Muscle layer of duodenum (tissue), 2 donors: ENCODE results near the gene CLASRP.

Experiments used
- H3K27ac ChIP-seq: one replicate; pipeline ENCODE4 v1.7.0; 2013; ENCODE audit warnings: mild to moderate bottlenecking, low read length
- H3K27me3 ChIP-seq: one replicate; pipeline ENCODE4 v1.7.0; 2013; ENCODE audit warnings: low read depth, mild to moderate bottlenecking, control low read depth, low read length
- H3K36me3 ChIP-seq, 2 donors: one replicate each; pipeline ENCODE4 v1.7.0; 2013; ENCODE audit warnings: low read length in 2 of 2, control low read depth in 1 of 2, mild to moderate bottlenecking in 1 of 2; ENCODE audit not compliant: insufficient read depth in 2 of 2, control insufficient read depth in 1 of 2
- H3K4me1 ChIP-seq, 2 donors: one replicate each; pipeline ENCODE4 v1.7.0; 2013; ENCODE audit warnings: low read length in 2 of 2, mild to moderate bottlenecking in 2 of 2, control low read depth in 1 of 2, moderate library complexity in 1 of 2; ENCODE audit not compliant: insufficient read depth in 2 of 2, control insufficient read depth in 1 of 2
- H3K4me3 ChIP-seq, 2 donors: one replicate each; pipeline ENCODE4 v1.7.0; 2013; ENCODE audit warnings: low read length in 2 of 2, low read depth in 1 of 2, mild to moderate bottlenecking in 1 of 2
- H3K9me3 ChIP-seq, 2 donors: one replicate each; pipeline ENCODE4 v1.7.0; 2013; ENCODE audit warnings: low read length in 2 of 2, control low read depth in 1 of 2, mild to moderate bottlenecking in 1 of 2; ENCODE audit not compliant: control insufficient read depth in 1 of 2
- donor health status: healthy.

Gene CLASRP

GRCh38 chr19:45068041-45068440 is 29.2 kb downstream of the CLASRP start:
- H3K4me1 ChIP-seq = no peaks in the 10 kb centered on the region
- no peaks in the 10 kb centered on the region for H3K27me3 ChIP-seq
- peaks cover 33 to 78% of the 10 kb centered on the region in 2 donors for H3K36me3 ChIP-seq
- no peak overlapping the region for H3K27ac ChIP-seq
- H3K9me3 ChIP-seq = no peaks in the 10 kb centered on the region
- no peak overlapping the region for H3K4me3 ChIP-seq

- Histone ChIP-seq H3K36me3 (peaks cover 33 to 71% of the 10 kb centered on the region in 2 donors), H3K9me3 (no peaks in the 10 kb centered on the region), H3K4me1 (no peaks in the 10 kb centered on the region), H3K27ac (no peak overlapping the region), H3K27me3 (no peaks in the 10 kb centered on the region), H3K4me3 (no peak overlapping the region)
Measured at GRCh38 chr19:45069056-45069455, 30.2 kb downstream of the CLASRP start.

GRCh38 chr19:45070214-45070613 is 31.4 kb downstream of the CLASRP start:
- no peak overlapping the region for H3K4me3 ChIP-seq
- peaks cover 30 to 63% of the 10 kb centered on the region in 2 donors for H3K36me3 ChIP-seq
- no peaks in the 10 kb centered on the region for H3K9me3 ChIP-seq
- no peaks in the 10 kb centered on the region for H3K27me3 ChIP-seq
- H3K27ac ChIP-seq = no peak overlapping the region
- H3K4me1 ChIP-seq = no peaks in the 10 kb centered on the region

- H3K27ac ChIP-seq = no peak overlapping the region
- H3K4me3 ChIP-seq = no peak overlapping the region
- no peaks in the 10 kb centered on the region for H3K27me3 ChIP-seq
- H3K9me3 ChIP-seq = no peaks in the 10 kb centered on the region
- peaks cover 24 to 56% of the 10 kb centered on the region in 2 donors for H3K36me3 ChIP-seq
- H3K4me1 ChIP-seq = peaks cover 0 to 5% of the 10 kb centered on the region in 2 donors
Measured at GRCh38 chr19:45070861-45071544, 32.2 kb downstream of the CLASRP start.

- Histone ChIP-seq H3K27ac (no peak overlapping the region), H3K36me3 (peaks cover 23 to 56% of the 10 kb centered on the region in 2 donors), H3K4me3 (no peak overlapping the region), H3K9me3 (no peaks in the 10 kb centered on the region), H3K4me1 (peaks cover under 1 to 10% of the 10 kb centered on the region in 2 donors), H3K27me3 (no peaks in the 10 kb centered on the region)
Measured at GRCh38 chr19:45071545-45071938, 32.7 kb downstream of the CLASRP start.

GRCh38 chr19:45071969-45072790 is 33.3 kb downstream of the CLASRP start:
- Histone ChIP-seq H3K4me3 (no peak overlapping the region), H3K36me3 (peaks cover 18 to 49% of the 10 kb centered on the region in 2 donors), H3K27ac (no peak overlapping the region), H3K9me3 (no peaks in the 10 kb centered on the region), H3K4me1 (peaks cover 5 to 17% of the 10 kb centered on the region in 2 donors), H3K27me3 (no peaks in the 10 kb centered on the region)

GRCh38 chr19:45074744-45075300 is 36.0 kb downstream of the CLASRP start:
- Histone ChIP-seq H3K27ac (no peak overlapping the region), H3K4me1 (peaks cover 12 to 27% of the 10 kb centered on the region in 2 donors), H3K27me3 (no peaks in the 10 kb centered on the region), H3K9me3 (no peaks in the 10 kb centered on the region), H3K36me3 (peaks cover 7 to 24% of the 10 kb centered on the region in 2 donors), H3K4me3 (no peak overlapping the region)

GRCh38 chr19:45075301-45076028 is 36.6 kb downstream of the CLASRP start:
- Histone ChIP-seq H3K9me3 (no peaks in the 10 kb centered on the region), H3K36me3 (peaks cover under 1 to 18% of the 10 kb centered on the region in 2 donors), H3K27ac (peak overlapping the region; percentile 23)

GRCh38 chr19:45076029-45076850 is 37.4 kb downstream of the CLASRP start, which contains the start of gene ZNF296:
Gene ZNF296, minus strand, starts transcription at chr19:45076478. Its CDS starts 105 bp downstream, at chr19:45076373.
- H3K4me3 ChIP-seq = peak within 1 kb of the TSS; percentile 68 to 69
- H3K36me3 ChIP-seq = peaks cover 0 to 10% of the 10 kb centered on the region in 2 donors
- H3K9me3 ChIP-seq = no peaks in the 10 kb centered on the region
- peaks cover 16 to 39% of the 10 kb centered on the region in 2 donors for H3K4me1 ChIP-seq
- H3K27me3 ChIP-seq = no peaks in the 10 kb centered on the region
- H3K27ac ChIP-seq = peak within 1 kb of the TSS; percentile 23

More at GRCh38 chr19:45075301-45076028, 36.6 kb downstream of the CLASRP start:
- Histone ChIP-seq H3K27me3 (no peaks in the 10 kb centered on the region), H3K4me3 (peak overlapping the region; percentile 68 to 69), H3K4me1 (peaks cover 16 to 34% of the 10 kb centered on the region in 2 donors)
